ENCODE data around the gene ZNF653. TPM values are rescaled to one million over a fixed set of nuclear protein-coding genes. Genes with fewer than 3 reads are reported as not detected.

Gene ZNF653
- total and polyA plus RNA-seq, 9 of the 15 experiments (the other 6 are each of a cell fraction or from before 2014, with no cell fraction given): 1.6 to 8.0 (median 4.2) TPM; not detected in 2

DNA sequence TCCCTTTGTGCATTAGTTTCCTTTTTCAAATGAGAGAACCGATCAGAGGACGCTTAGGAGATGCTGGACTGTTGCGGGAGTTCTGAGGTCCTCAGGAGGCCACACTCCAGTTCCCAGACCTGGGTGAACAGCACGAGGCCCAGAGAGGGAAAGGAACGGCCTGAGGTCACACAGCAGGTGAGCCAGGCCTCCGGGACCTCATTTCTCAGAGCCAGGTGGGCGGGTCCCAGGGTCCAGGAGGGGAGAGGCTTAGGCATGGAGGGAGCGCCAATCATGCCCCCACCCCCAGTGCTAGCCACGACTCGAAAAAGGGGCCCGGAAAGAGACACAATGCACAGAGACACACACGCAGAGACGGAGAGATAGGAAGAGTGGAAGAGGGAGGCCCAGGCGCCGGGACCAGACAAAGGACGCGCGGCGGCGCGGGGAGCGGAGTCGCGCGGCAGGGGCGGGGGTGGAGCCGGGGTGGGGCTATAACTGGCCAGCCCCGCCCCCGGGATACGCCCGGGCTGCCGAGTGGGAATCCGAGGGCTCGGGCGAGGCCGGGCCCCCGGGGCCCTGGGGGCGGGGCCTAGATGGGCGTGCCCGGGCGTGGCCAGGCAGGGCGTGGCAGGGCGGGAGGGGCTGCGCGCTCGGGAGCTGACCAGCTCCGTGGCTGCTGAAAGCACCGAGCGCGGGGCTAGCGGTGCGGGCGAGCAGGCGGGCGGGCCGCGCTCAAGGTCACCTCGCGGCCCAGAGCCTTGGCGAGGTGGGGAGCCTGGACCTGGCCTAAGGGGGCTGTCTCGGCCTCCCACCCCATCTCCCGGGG lies 26.3 kb downstream of the ZNF653 start (continued):
- no peak for TF ChIP-seq CHD7 (IDR thresholded peaks at IDR 0.05; ENCODE audit: low read depth, low read length)
- TF ChIP-seq HDAC2 (IDR thresholded peaks at IDR 0.05): peak; percentile 65
- peak; percentile 56; the same call in 1 of the 2 replicates for TF ChIP-seq ZNF431 (CRISPR knock-in tag; IDR thresholded peaks at IDR 0.05)
- TF ChIP-seq SOX6 (IDR thresholded peaks at IDR 0.05): 0 out of 2 replicates have a peak, but pooled peaks have one; percentile 15
- TF ChIP-seq CREM (IDR thresholded peaks at IDR 0.05; ENCODE audit: low read depth): peak; percentile 78
- TF ChIP-seq ZBTB49 (CRISPR knock-in tag; IDR thresholded peaks at IDR 0.05; ENCODE audit: borderline replicate concordance): no peak
- TF ChIP-seq EP300 (IDR thresholded peaks at IDR 0.05; ENCODE audit: low read length): no peak
- 0 out of 2 replicates have a peak, but pooled peaks have one; percentile 24 for TF ChIP-seq GMEB1 (CRISPR knock-in tag; IDR thresholded peaks at IDR 0.05)
- TF ChIP-seq TEAD4 (IDR thresholded peaks at IDR 0.05; ENCODE audit: low read length): 0 out of 2 replicates have a peak, but pooled peaks have one; percentile 17
- TF ChIP-seq TEAD4 (CRISPR knock-in tag; IDR thresholded peaks at IDR 0.05; ENCODE audit: borderline replicate concordance): no peak
- no peak for TF ChIP-seq CHD1 (IDR thresholded peaks at IDR 0.05; ENCODE audit: low read length)
- TF ChIP-seq MXI1 (IDR thresholded peaks at IDR 0.05; ENCODE audit: low read depth, low read length): peak; percentile 75

Measured in K562 (cell line).